NCI-H2029 (cell line): ENCODE results near the gene RPS17.
"Not testable (repeated sequence)": the region's sequence is repeated elsewhere in the genome, so short reads cannot be mapped to it uniquely, and the experiment has no call there.

Source experiments
- DNase-seq: peaks from one replicate; lab custom pipeline; 2025; lab: John Stamatoyannopoulos, UW

RPS17 gene

DNA sequence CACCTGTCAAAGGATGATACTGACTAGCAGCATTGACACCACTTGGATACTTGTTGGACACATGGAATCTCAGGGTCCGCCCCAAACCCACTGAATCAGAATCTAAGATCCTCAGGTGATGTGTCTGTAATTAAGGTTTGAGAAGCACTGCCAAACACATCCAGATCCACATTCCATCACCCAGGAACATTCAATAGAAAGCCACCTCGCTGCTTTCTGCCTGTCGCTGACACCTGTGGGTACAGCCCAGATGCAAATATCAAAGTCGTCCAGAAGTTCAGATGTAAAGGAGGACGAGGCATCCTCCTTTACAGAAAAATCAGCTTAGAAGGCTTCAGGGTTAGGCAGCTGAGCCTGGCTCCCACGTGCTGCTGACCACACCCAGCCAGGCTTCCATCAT, 5.2 kb upstream of the RPS17 start:
- no peak for DNase-seq

DNA sequence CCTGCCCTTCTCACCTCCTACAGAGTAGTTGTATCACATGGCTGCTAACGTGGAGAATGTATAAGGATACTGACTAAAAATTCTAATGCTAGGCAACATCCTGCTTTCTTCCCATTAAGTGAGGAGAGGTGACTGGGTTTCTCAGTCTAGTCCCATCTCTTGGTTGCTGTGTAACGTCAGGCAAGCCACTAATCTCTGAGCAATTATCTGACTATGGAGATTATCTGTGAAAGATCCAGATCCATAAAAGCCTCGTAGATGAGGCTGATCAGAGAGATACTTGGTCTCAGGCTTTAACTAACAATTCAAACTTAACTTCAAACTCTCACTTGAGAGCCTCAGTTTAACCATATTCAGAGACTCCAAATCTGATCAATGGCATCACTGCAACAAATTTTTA, 4.7 kb upstream of the RPS17 start:
- DNase-seq = no peak

DNA sequence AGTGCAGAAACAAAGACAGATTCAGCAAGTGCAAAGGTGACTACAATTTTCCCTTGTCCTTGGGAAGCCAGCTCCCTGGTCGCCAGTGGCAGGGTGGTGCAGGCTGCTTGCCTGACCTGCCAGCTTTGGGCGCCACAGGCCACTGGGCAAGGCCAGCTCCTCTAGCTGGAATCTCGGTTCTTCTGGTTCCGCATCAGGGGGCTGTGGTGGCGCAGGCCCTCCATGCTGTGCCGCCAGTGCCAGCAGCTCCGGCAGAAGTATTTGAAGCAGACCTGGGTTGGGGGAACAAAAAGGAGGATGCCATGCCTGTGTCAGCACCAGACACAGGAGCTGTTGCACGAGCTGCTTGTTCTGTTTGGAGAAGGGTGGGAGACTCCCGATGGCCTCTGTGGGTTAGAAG, 4.2 kb upstream of the RPS17 start:
- no peak for DNase-seq

DNA sequence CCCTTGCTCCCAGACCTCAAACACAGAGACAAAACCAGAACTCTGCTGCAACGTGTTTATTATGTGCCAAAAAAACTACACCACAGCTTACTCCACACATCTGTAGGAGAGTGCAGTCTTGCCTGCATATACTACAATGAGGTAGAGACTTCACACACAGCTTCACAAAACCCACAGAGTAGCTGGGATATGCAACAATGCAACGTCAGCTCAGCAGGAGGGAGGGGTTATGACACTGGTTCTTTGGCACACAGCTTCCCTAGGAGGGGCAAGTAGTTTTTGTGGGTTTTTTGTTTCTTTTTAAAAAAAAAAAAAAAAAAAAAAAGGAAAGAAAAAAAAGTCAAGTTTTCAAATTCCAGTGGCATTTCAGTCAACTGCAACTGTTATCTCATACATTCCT, 2.9 kb upstream of the RPS17 start:
- no peak for DNase-seq

DNA sequence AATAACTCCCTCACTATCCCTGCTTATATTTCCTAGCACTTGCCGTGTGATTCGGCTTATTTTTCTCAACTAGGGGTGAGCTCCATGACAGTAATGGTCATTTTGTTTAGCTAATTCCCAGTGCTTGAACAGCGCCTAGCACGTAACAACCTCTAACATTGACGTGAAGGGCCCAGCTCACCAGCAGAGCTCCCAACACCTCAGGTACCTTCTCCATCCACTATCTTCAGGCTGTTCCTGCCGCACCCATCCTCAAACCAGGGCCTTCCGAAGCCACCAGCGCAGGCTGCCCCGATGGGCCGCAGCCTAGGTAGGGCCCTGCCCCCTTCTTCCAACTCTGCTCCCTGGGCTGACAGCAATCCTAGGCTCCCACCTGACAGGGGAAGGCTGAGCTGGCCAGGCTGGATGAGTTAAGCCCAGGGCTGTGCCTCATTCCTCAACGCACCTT, 751 bp upstream of the RPS17 start:
- no peak for DNase-seq

DNA sequence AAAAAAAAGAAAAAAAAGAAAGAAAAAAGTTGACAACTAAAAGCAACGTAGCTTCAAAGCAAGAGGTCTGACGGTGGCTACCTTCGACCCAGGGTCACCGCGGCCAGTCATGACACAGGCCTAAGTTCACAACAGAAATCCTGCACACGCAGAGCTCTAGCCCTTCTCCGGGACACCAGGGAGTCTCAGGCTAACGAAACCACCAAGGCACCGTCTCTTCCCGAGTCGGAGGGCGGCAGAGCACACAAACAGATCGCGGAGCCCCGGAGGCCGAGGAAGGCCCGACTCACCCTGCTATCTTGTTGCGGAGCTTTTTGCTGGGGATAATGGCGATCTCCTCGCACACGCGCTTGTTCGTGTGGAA, 584 bp downstream of the RPS17 start:
- no peak for DNase-seq

DNA sequence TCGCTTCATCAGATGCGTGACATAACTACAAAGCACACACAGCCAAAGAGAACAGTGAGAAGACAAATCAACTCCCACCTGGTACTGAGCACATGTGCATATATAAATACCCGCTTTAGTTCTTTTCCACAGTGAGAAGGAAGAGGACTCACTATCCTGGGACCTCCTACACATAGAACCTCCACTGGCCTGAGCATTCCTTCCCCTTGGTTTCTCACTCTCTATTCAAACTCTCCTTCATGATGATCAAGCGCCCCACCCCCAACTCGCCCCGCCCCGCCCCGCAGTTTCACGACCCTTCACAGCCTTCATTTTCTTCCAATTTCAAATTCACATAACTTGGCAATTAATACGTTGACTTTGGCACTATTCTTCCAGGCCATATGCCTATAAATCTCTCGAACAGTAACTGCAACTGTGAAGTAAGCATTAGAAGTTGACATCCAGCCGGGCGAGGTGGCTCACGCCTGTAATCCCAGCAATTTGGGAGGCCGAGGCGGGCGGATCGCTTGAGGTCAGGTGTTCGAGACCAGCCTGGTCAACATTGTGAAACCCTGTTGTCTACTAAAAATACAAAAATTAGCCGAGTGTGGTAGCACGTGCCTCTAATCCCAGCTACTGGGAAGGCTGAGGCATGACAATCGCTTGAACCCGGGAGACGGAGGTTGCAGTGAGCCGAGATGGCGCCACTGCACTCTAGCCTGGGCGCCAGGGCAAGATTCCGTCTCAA, 1.1 kb downstream of the RPS17 start:
- DNase-seq = no peak

DNA sequence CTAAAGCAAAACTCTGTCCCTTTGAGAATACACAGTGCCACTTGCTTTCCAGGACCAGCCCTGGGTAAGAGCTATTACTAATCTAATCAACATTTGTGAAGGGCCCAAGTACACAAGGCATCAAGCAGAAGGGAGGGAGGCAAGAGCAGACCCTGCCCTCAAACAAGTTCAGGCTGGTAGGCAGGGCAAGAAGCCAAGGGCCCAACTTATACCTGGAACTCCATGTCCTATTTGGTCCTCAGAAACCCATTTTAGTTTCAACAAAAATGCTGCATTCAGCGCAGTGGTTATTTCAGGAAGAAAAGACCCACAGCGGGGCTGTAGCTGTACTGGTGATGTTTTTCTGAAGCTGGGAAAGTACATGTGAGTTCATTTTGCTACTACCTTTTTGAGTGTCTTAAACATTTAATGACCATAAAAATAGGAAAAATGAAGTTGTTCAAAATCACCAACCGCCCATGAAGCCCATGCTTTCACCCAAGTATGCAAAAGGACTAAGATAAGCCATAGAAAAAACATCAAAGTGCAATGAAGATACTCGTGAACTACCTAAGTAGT, 2.8 kb downstream of the RPS17 start:
- no peak for DNase-seq

DNA sequence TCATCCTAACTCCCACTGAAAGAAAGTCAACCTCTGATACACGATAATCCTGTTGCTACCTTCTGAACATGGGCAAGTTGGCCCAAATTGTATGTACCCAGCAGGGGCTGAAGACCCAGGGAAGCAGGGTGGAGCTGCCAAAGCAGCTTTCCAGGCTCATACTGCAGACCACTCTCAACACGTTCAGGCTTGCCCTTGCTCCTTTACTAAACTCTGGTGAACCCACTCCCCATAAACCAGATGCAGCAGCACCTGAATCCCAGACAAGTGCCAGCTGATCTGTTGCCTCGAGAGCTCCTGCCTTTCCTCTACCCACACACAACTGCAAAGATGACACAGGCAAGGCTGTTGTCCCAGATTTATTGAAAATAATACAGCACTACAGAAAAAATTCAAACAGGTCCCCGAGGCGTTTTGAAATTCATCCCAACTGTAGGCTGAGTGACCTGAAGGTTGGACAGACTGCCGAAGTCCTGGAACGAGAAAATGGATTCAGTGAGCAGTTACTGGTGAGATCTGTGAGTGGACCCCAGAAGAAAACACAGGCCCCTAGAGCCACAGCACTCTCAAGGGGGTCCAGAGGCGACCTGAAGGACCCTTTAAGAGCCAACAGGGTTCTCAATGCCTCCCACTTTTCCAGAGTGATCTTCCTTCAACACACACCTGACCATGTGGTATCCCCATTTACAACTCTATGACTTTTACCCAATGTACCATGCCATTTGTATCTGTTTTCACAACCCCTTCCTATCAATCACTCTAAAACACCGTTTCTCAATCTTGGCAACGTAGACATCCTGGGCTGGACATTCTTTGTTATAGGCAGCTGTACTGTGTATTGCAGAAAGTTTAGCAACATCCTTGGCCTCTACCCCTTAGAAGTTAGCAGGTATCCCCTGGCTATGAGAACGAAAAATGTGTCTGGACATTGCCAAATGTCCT, 3.6 kb downstream of the RPS17 start:
- DNase-seq = no peak

DNA sequence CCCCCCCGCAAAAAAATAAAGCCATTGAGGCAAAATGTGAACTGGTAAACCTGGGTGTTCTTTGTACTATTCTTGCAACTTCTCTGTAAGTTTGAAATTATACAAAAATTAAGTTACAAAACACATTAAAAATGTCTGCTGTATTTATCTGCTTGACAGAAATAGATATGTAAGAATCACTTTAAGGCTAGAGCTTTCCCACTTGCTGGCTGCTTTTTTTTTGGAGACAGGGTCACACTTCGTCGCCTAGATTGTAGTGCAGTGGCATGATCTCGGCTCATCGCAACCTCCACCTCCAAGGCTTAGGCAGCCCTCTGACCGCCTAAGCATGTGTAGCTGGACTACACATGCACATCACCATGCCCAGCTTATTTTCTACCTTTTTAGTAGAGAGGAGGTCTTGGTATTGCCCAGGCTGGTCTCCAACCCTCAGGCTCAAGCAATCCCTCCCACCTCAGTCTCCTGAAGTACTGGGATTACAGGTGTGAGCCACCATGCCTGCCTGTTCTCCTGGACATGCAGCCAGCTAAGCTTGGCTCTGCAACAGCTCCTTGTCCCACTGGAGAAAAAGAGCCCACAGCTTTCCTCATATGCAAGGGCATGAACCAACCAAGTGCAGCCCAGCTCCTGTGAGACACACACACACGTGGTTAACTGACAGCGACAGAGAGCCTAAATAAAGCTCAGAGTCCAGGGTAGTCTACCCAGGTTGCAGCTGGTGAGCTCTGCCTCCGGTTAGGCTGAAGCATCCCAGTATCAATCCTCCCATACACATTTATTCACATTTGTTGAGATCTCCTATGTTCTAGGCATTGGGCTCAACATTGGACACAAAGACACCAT, 4.5 kb downstream of the RPS17 start:
- no peak for DNase-seq

DNA sequence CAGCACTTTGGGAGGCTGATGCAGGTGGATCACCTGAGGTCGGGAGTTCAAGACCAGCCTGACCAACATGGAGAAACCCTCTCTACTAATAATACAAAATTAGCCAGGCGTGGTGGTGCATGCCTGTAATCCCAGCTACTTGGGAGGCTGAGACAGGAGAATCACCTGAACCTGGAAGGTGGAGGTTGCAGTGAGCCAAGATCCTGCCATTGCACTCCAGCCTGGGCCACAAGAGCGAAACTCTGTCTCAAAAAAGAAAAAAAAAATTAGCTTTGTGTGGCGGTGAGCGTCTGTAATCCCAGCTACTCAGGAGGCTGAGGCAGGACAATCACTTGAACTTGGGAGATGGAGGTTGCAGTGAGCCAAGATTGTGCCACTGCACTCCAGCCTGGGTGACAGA, 5.1 kb downstream of the RPS17 start:
- DNase-seq = not testable (repeated sequence)

DNA sequence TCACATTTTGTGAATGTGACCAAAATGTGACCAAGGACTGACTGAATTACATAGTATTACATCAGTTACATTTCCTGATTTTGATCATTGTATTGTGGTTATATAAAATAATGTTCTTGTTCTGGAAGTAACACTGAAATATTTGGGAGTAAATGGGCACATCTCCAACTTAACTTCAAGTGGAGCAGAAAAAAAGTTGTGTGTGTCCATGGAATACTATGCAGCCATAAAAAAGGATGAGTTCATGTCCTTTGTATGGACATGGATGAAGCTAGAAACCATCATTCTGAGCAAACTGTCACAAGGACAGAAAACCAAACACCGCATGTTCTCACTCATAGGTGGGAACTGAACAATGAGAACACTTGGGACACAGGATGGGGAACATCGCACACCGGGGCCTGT, 5.8 kb downstream of the RPS17 start:
- not testable (repeated sequence) for DNase-seq

DNA sequence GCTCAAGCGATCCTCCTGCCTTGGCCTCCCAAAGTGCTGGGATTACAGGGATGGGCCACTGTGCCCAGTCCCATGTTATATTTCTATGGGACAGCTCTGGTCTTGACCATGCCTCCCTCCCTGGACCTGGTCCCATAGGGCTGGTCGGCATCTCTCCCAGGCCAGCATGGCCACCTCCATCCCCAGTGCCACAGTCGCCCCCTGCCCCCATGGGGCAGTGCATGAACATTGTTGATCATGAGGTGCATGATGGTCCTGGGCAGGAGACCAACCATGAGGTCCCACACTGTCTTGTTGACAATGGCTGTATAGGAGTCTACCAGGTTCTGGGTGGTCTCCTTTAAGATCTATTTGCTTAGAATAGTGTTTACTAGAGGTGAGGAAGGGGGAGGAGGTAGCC, 6.5 kb downstream of the RPS17 start:
- no peak for DNase-seq

DNA sequence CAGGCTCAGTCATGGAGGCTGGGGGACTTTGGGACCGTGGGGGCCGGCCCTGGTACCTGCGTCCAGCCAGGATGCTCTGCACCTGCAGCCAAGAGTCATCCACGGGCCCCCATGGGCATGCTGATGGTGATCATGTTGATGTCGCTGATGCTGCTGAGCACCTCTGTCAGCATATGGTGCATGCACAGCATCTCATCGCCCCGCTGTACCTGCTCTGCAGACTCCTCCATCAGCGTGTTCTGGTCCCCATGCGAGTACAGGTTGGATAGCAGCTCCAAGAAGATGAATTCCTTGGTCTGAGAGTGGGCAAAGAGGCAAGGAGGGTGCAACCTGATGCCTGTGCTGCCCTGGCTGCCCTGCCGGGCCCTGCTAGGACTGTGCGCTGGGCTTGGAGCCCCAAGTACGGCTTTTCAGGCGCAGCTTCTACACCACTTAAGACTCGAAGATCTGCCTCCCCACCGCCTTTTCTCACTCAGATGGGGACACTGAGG, 7.2 kb downstream of the RPS17 start:
- no peak for DNase-seq

DNA sequence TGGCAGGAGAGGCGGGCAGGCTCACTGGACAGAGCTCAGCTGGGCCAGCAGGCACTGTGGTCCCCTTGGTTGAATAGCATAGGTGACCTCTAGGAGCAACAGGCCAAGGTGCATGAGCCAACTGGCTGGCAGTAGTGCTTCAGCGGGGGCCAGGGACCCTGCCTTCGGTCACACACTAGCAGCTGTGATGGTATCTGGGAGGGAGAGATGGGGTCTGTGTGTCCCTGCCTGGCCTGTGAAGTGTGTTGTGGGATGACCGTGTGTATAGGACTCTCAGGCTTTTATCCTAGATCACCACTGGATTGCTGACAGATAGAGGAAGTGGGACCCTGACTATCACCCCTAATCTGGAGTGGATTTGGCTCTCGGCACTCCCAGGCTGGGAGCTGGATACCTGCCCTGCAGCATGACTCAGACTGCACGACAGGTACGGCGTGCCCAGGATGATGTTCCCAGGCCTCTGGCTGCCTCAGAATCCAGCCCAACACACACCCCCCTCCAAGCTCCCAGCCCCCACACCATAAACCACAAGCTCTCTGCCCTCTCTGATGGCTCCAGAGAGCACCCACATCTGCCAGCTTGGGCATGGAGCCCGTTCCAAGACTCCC, 7.8 kb downstream of the RPS17 start:
- no peak for DNase-seq

DNA sequence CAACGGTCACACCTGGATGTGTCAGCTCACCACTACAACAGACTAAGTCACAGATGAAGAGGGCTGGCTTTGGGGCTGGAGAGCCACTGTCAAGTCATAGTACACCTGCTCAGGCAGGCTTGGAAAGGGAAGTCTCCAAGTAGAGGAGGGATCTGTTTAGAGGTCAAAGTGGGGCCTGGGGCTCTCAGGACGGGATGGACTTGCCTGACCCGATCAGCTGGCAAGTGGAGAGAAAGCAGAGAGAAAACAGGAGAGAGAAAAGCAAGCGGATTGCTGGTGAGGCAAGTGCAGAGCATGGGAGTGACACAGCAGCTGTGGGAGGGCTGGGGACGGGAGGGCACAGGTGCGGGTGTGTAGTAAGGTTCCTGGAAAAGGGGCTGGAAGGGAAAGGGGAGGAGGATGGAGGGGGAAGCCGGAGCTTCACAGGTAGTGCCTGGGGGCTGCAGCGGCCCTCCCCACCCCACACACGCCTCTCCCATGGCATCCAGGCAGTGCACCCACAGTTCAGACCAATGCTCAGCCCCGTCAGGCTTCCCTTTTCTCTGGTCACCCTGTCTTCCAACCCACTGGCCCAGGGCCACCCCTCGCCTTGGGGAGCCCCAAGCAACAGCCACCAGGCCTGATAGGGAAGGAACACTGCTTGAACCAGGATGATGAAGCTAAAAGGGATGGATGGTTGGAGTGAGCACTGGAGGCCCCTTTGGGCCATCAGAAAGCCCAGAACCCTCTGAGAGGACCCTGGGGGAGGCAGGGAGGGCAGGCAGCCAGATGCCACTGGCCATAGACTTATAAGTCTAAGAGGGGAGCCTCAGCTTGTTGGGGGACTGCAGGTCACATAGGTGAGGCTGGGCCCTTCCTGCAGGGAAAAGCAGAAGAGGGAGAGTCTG, 8.5 kb downstream of the RPS17 start:
- no peak for DNase-seq

DNA sequence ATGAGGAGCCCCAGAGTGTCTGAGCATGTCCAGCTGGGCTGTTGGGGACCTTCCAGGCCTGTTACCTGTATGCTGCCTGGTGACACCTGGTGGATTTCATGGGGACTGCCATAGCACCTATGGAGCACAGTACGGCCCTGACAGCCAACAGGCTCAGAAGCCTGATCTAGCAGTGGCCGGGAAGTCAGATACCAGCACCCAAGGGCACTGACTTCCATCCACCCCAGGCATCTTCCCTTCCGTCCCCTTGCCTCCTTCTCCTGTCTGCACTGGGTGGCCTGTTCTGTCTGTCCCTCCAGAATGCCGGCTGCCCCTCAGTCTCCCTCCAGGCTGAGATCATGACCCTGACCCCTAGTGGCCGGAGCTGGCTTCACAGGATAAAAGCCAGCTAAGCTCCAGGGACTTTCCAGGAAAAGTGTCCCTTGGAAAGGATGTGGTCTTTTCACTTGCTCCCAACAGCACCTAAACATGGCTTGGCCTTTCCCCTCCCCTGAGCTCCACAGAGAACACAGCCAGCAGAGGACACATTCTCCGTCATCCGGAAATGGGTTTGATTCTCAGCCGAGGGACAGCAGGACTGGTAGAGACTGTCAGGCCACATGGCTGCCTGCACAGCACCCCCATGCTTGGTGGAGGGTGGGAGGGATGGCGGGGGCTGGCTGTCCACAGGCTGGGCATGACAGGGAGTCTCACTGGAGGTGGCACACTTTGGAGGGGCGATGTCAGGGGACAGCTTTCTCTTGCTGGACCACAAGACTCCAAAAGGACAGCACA, 9.5 kb downstream of the RPS17 start:
- no peak for DNase-seq

DNA sequence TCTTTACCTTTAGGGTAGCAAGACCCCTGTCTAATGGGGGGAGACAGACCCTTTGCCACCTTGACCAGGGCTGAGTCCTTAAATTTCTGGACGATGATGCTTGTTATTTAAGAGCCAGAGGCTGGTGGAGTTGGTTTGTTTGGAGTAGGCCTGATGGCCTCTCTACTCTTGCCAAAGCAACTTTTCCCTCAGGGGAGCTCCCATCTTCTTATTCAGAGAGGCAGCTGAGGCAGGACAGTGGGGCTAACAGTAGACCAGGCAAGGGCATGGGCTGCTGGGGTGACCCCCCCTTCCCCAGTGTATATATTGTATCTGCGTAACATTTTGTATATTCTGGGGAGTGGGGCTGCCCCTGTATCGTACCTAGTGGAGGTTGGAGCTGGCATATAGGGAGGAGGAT, 10.3 kb downstream of the RPS17 start:
- DNase-seq = no peak

DNA sequence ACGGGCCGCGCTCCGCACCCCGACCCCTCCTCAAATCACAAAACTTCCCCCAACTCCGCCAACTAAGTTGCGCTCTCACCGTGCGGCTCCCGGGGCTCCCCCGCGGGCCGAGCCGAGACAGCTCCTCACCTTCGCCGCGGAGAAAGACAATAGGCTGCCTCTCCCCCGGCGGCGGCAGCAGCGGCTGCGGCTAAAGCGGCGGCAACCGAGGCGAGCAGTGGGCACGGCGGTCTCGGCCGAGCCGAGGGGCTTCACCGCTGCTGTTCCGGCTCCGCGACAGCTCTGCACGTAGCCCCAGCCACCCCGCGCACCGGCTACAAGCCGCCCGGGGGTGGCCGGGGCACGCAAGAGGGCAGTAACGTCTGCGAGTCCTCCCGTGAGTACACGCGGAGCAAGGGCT, 26.7 kb downstream of the RPS17 start:
- DNase-seq = not testable (repeated sequence)

DNA sequence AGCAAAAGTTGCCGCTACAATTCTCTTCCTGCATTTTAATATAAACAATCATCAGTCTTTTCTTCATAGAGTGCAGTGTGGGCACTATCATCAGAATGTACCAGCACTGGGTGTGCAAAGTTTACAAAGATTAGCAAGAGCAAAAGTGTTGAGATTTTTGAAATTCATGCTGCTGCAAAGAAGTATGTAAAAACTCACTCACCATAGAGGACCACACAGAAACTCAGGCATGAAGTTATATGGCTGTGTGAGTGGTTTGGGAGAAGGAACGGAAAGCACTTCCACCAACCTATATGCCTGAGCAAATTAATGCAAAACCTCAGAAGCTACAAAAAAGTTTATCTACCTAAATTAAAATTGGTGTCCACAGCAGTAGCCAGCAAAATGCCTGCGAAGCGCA, 32.6 kb downstream of the RPS17 start:
- not testable (repeated sequence) for DNase-seq
